ENCODE results near the gene LYRM9.
"Not testable (repeated sequence)": the region's sequence is repeated elsewhere in the genome, so short reads cannot be mapped to it uniquely, and the experiment has no call there.

Gene LYRM9

DNA sequence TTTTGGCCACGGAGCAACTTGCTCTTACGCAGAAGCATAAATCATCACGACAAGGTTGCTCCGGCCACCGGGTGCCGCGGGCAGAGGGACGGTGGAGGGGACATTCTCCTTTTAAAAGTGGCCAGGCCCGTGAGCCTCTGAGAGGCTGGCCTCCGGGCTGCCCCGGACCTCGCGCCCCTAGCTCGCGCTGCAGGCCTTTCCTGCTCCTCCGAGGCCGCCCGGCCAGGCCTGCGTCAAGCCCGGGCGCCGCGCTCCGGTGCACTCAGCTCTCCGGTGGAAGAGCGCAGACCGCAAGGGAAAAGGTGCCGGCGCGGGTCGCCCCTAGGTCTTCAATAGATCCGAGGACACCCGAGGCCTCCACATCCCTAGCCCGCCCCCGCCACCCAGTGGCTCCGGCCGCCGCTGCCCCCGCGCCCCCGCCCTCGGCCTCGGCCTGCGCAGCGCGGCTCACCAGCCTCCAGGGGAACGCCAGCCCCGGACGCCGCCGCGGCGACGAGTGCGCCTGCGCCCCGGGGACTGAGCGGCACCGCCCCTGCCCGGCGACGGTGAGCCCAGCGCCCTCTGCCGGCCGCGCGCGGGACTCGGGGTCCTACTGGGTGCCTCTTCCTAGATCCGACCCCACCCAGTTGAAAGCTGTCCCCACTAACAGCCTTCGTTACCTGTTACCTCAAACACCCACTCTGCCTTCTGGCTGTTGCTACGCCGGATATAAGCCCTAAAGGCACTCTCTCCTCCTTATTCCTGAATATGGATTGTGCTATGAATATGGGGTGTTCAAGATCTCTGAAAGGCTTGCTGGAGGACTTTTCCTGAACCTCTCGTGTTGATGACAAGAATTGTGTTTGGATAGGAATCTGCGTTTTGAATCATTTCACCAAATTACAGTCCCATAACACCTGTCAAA, at the start of gene LYRM9:
LYRM9 (minus strand) TSS at position 500 of the 904 bp plus-strand sequence. CDS start 10,671 bp downstream, outside the sequence.
- peak; percentile 89 for DNase-seq

DNA sequence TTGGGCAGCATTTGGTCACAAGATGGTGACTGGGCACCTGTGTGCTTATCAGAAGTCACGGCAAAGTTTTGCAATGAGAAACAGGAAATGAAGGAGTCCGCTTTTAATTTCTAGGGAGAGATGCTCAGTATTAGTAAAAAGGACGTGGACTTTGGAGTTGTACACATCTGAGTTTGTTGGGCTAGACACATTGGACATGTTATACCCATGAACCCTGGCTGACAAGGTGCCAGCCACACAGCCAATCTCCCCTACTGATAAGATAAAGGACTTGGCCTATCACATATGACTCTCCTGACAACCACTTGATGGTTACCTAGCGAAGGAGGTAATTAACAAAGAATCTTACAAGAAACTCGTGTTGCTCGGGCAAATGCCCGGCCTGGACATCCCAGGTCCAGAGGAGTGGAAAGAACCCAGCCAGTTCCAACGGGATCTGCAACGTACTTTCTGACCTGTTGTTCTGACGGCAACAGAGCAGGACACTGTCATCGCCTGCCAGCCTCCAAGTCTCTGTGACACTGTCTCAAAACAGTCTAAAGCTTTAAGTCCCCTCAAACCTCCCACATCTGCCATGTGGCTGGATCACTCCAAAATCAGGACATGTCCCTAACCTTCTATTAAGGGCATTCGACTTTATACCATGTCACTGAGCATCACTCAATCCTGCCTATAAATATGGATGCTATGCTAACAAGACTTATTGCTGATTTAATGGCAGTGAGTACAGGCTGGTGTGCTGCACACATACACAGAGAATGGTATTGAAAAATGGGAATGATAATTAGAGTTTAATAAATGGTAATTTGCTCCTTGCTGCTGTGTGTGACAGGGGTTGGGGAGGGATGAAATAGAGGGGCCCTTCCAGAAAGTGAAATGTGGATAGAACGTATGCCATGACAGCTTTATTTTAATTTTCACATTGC, 47.6 kb upstream of the LYRM9 start:
- no peak for DNase-seq

DNA sequence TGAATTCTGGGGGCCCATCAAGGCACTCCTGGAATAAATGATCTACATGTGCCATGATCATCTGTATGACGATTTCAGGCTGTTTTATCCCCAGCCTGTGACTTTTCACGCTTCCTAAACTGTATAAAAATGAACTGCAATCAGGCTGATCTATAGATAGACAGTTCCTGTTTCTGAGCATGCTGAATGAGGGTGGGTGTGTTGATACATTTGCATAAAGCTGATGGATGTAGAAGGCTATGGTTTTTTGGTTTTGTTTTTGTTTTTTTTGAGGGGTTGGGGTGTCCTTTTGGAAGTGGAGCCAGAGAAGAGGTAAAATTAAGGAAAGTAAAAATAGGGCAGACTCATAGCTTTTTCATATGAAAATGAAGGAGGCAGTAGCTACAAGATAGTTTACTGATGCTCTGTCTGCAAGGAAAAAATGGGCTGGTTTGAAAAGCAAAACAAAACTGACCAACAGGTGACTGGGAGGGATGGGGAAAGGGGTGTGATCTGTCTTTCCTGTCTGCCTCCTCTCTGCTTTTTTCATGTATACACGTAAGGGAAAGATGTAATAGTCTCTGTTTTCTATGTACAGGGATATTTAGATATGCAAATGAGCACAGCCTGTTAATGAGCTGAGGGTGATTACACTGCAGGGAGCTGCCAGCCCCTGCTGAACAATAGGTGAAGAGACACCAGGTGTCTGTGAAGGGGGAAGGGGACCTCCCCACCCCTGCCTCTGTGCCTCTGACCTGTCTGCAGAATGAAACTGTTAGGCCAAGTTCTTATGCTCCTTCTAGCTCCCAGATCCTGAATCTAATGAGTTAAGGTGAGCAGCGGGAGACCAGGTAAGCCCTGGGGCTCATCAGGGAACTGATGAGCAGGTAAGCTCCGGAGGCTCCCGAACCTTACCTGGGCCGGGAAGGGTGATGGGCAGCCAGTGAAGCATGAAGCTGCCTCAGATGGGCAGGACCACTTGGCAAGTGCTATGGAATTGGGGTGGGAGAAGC, 46.6 kb upstream of the LYRM9 start:
- no peak for DNase-seq

DNA sequence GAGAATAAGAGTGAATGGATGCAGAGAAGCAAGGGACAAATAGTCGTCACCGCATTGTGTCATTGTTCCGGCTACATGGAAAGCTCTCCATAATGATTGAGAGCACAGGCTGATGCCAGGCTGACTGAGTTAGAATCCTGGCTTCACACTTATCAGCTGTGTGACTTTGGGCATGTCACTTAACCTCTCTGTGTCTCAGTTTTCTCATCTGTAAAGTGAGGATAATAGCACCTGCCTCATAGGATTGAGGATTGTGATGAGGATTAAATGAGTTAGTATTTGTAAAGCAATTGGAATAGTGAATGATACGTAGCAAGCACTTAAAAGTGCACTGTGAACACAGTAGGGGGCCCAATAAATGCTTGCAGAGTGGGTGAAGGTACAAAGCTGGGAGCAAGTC, 45.7 kb upstream of the LYRM9 start:
- no peak for DNase-seq

DNA sequence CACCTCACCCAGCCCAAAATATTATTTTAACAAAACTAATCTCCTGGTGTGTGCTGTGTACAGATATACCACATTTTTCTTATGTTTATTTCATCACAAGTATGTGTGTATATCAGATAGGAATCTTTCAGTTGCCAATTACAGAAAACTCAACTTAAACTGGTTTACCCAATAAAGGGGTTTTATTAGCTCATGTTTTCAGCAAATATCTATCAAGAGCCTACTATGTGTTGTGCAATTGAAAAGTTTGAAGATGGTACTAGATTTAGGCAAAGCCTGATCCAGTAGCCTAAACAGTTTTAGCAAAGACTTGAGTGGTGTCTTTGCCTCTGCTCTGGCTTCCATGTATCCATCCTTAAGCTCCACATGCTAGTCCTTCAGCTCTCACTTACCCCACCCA, 45.1 kb upstream of the LYRM9 start:
- no peak for DNase-seq

DNA sequence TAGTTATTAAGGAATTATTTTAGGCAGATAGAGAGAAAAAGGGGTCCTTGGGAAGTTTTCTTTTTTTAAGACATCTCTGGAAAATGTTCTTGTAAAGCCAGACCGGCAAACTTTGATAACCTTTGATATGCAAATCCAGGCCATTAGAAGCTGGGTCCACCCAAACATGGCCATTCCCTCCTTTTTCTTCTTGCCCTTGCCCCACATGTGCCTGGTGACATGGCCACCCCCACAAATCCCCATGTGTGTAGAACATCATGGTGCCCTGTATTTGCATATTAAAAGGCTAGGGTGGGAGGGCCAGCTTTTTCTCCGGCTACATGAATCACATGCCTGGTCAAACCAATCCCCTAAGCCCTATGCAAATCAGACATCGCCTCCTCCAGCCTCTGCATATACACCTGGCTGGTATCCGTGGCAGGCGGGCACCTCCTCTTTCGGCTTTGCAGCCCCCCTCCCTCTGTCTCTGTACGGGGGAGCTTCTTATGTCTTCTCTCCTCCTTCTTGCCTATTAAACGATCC, 43.9 kb upstream of the LYRM9 start:
- DNase-seq, result no peak

DNA sequence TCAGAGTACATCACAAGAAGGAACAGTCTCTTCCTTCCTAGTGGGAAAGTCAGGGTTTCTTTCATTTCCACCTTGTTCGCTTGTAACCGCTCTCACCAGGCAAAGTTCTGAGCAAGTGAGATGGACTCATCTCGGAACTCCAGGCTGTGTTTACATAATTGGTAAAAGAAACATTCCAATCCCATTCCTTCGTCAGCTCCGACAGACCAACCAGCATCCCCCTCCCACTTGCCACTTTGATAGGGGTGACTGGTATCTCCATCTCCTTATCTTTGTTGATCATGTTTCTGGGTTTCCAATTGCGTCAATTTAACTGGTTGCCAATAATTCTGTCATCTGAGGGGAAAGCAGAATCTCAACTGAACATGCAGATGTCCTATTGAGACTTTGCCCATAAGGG, 36.8 kb upstream of the LYRM9 start:
- DNase-seq, result no peak

DNA sequence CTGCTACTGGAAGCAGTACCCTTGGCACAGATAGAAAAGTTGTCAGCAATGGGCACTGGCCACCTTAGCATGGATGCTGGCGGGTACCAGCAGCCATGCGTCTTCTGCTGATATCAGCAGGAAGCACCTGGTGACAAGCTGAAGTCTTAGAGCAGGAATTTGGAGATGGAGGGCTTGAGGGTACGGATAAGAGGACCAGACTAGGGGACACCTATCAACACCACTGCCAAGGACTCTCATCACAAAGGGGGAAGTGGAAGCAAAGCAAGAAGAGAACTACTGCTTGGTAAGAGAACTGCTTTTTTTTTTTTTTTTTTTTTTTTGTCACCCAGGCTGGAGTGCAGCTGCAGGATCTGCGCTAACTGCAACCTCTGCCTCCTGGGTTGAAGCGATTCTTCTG, 35.4 kb upstream of the LYRM9 start:
- DNase-seq, result no peak

DNA sequence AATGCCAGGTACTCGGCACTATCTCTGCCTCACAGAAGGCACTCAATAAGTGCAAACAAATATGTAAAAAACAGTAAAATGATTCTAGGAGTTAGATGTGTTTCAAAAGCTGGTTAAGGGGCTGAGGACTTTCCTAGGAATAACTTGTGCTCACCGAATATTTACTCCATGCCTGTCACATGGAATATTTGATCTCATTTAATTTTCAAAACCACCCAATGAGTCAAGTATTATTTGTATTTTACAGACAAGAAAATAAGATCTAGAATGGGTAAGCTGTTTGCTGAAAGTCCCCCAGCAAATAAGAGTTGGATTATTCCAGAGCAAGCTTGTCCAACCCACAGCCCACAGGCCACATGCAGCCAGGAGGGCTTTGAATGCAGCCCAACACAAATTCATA, 34.6 kb upstream of the LYRM9 start:
- no peak for DNase-seq

DNA sequence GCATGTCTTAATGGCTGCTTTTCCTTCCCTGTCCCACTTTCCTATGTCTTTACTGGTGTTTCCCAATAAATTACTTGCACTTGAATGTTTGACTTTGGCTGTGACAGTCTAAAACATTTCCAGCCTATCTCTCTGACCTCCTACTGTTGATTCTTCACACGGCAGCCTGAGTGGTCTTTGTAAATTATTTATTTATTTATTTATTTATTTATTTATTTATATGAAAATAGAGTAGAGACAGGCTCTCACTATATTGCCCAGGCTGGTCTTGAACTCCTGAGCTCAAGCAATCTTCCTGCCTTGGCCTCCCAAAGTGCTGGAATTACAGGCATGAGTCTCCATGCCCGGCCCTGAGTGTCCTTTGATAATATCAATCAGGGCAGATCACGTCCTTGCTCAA, 28.4 kb upstream of the LYRM9 start:
- no peak for DNase-seq

DNA sequence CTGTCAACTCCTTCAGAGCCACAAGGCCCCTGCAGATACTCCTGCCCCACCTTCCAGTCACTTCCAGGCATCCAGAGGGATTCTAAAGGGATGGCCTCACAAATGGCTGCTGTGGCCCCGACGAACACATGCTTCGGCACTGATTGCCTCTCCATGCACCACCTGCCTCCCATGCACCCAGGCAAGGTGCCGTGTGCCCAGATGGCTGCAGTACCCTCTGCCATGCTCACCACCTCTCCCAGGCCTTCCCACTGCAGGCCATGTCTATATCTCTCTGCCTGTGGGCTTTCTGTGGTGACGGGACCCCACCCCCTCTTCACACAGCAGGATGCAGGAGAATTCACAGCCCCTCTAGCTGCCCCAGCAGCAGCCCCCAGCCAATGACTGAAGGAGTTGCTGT, 27.9 kb upstream of the LYRM9 start:
- no peak for DNase-seq

DNA sequence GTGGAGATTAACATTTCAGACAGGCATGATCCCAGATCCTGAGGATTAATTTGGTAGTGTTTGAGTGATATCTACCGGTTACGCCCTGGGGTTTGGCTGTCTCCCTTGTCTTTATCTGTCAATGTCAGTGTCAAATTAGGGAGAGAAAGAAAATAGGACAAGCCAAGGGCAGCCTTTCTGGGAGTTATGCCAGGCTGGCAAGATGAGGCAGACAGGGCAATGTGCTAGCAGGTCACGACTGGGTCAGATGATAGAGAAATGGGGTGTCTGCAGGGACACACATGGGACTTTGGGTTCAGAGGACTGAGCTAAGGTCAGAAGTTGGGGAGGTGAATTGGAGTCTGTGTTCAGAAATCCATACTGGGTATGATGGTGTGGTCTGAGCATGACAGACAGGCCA, 27.4 kb upstream of the LYRM9 start:
- no peak for DNase-seq

DNA sequence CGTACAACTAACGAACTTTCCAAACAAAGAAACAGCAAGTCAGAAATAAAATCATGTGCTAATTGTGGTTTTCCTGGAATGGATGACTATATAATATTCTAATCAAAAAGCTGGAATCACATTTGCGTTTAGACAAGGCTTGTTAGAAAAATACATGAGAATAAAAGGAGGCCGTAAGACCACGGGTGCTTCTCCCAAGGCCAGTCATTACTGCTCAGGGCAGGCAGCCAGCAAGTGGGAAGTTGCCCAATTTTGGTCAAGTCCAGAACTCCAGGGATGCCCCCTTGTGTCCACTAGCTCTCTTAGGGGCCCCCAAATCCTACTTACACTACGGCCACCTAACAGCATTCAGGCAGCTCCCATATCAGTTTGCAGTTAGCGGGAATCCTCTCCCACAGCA, 25.9 kb upstream of the LYRM9 start:
- DNase-seq, result no peak

DNA sequence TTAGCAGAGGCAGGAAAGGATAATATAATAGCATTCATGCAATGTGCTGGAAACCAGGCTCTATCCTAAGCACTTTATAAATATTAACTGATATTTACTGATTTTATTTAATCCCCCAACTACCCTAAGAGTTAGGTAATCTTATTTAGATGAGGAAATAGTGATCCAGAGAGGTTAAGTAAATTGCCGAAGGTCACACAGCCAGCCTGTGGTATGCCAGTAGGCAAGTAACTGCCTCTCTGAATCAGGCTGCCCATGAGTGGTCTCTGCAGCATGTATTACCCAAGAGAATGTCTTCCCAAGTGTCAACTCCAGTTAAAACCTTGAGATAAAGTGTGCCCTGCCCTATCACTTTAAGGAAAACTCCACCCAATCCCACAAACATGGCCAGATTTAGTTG, 25.3 kb upstream of the LYRM9 start:
- no peak for DNase-seq

DNA sequence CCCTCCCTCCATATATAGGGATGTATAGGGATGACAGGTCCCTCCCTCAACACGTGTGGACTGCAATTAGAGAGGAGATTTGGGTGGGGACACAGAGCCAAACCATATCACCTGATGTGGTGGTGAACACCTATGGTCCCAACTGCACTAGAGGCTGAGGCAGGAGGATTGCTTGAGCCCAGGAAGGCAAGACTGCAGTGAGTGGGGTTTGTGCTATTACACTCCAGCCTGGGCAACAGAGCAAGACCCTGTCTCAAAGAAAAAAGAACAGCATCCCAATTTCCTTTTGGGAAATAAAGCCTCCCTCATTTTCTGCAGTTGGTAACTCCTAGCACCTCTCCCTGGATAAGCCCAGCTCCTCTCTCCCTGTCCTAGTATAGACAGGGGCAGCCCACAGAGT, 23.8 kb upstream of the LYRM9 start:
- no peak for DNase-seq

DNA sequence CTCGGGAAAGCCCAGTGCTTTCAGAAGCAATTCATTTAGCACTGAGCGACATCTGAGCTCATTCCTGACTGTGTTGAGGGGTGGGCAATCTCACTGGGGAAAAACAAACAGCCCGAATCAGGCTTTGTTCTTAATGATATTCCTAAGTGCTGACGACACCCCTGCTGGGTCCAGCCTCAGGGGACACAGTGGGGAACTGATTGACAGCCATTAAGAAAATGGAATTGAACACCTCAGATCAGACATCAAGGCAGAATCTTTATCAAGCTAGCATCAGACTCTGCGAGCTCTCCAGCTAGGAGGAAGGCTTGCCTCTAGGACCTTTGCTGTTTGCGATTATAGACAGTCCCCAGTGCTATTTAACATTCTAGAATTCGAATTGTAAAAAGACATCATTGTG, 22.5 kb upstream of the LYRM9 start:
- DNase-seq, result no peak

DNA sequence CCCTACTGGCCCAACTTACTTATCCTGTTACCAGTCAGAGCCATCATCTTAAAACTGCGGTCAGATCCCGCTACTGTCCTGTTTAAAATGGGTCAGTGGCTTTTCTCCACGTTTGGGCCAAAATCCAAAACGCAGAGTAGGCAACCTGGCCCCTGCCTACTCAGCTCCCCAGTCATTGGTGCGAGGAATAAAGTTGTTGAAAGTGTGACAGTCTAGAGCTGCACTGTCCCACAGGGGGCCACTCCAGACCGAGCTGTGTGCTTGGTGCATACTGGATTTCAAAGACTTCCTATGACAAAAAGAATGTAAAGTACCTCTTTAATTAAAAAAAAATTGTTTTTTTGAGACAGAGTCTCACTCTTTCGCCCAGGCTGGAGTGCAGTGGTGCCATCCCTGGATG, 21.2 kb upstream of the LYRM9 start:
- no peak for DNase-seq

DNA sequence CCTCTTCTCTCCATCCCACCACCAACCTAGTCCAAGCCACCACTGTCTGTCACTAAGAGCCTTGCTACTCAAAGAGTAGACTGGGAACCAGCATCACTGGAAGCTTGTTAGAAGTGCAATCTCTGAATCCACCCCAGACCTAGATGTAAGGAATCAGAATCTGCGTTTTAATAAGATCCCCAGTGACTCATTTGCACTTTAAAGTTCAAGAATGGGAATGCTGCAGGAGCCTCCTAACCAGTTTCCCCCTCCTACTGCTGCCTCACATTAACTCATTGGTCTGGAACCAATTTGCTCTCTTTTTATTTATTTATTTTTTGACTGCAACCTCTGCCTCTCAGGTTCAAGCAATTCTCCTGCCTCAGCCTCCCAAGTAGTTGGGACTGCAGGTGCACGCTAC, 19.8 kb upstream of the LYRM9 start:
- no peak for DNase-seq

DNA sequence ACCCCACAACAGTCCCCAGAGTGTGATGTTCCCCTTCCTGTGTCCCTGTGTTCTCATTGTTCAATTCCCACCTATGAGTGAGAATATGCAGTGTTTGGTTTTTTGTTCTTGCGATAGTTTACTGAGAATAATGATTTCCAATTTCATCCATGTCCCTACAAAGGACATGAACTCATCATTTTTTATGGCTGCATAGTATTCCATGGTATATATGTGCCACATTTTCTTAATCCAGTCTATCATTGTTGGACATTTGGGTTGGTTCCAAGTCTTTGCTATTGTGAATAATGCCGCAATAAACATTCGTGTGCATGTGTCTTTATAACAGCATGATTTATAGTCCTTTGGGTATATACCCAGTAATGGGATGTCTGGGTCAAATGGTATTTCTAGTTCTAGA, 19.1 kb upstream of the LYRM9 start:
- DNase-seq, result not testable (repeated sequence)

DNA sequence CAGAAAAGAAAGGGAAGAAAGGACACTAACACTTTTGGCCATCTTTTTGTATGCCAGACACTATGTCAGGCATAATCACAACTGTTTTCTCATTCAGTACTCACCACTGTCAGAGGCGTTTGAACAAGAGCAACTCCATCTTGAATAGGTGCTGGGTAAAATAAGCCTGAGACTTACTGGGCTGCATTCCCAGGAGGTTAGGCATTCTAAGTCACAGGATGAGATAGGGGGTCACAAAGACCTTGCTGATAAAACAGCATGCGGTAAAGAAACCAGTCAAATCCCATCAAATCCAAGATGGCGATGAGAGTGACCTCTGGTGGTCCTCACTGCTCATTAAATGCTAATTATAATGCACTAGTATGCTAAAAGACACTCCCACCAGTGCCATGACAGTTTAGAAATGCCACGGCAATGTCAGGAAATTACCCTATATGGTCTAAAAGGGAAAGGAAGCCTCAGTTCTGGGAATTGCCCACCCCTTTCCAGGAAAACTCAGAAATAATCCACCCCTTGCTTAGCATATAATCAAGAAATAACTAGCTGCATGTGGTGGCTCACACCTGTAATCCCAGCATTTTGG, 14.9 kb upstream of the LYRM9 start:
- DNase-seq, result no peak

DNA sequence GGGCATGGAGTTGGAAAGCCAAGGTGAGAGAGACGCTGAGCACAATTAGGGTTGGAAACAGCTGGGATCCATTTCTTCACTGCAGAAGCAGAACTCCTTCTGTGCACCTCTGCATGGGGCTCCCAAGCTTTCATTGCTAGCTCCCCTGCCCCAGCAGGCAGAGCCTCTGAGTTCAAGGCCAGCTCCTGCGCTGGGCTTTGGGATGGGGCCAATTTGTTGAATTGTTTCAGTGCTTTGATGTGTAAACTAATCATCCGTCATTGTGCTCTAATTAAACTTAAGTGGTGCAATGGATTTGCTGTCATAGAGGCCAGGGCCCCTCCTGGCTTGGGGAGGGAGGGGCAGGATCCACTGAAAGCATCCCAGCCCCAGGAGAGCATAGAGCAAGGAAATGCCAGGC, 13.5 kb upstream of the LYRM9 start:
- no peak for DNase-seq

DNA sequence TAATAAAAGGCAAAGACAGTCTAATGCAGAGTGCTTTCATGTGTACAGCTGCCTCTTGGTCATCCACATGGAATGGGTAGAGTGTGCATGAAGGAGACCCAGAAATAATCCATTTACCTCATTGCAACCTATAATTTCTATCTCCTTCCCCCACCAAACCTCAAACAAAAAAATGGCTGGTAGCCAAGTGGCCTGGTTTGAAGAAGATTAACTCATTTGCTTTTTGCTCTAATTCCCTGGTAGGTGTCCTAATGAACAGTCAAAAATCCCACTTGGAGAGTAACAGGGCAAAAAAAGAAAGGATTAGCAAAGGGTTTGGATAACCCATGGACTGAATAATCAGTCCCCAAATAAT, 13.0 kb upstream of the LYRM9 start:
- no peak for DNase-seq

Data from NCI-H510A treated with DMSO at 0.1 percent for 48 hours (cell line).